Bronchial epithelial cell (primary cell): ENCODE data around the gene KRT35. TPM values are rescaled to one million over a fixed set of nuclear protein-coding genes. Genes with fewer than 3 reads are reported as not detected.

Experiments used
- DNase-seq: peaks from one replicate; pipeline ENCODE4 v3.0.0-alpha.2; 2010; ENCODE audit warnings: low read depth
- FAIRE-seq: peaks from 2 replicates; lab custom pipeline; 2011; peaks lifted over from hg19 to GRCh38; lab: Jason Lieb, UNC
- H3K27me3 ChIP-seq: 2 replicates; pipeline ENCODE4 v1.5.1; 2011; ENCODE audit warnings: low read length; ENCODE audit not compliant: control insufficient read depth, insufficient read depth
- H3K36me3 ChIP-seq: 2 replicates; pipeline ENCODE4 v1.5.1; 2011; ENCODE audit warnings: low read length; ENCODE audit not compliant: control insufficient read depth, insufficient read depth
- H3K4me3 ChIP-seq: 2 replicates; pipeline ENCODE4 v1.5.1; 2011; ENCODE audit warnings: mild to moderate bottlenecking, low read depth, low read length, control low read depth
- CTCF ChIP-seq: IDR thresholded peaks from 2 replicates; pipeline ENCODE4 v1.5.1; 2011; ENCODE audit warnings: mild to moderate bottlenecking, moderate library complexity, low read length, control low read depth, inconsistent platforms; ENCODE audit not compliant: insufficient read depth, severe bottlenecking
- total RNA-seq: library from RNA; depleted of rRNA; stranded (reverse); fragments of >200 nt; gene quantifications from 2 replicates; pipeline ENCODE4 v1.2.1, GENCODE V29; 2014

KRT35 gene
- not detected in 2 replicates for total RNA-seq

GRCh38 chr17:41481036-41481435 lies at the start of gene KRT35:
KRT35 (minus strand) TSS chr17:41481151; CDS start chr17:41481097, 54 bp downstream.
- Histone ChIP-seq H3K27me3 (no peaks in the 10 kb centered on the region), H3K36me3 (no peaks in the 10 kb centered on the region), H3K4me3 (no peak within 1 kb of the TSS)
- no peak for FAIRE-seq
- no peak for DNase-seq
- no peak for TF ChIP-seq CTCF

- TF ChIP-seq CTCF: no peak
- no peaks in the 10 kb centered on the region for H3K27me3 ChIP-seq
- FAIRE-seq (no peak), DNase-seq (peak; percentile 87)
- peaks cover 12% of the 10 kb centered on the region for H3K36me3 ChIP-seq
- no peak overlapping the region for H3K4me3 ChIP-seq
These were observed 49.4 kb upstream of the KRT35 start for GRCh38 chr17:41530062-41531048.

GRCh38 chr17:41529491-41529915 lies 48.6 kb upstream of the KRT35 start:
- no peak for TF ChIP-seq CTCF
- DNase-seq: peak; percentile 37
- FAIRE-seq: no peak
- H3K36me3 ChIP-seq: peaks cover 15% of the 10 kb centered on the region
- H3K27me3 ChIP-seq: no peaks in the 10 kb centered on the region
- H3K4me3 ChIP-seq: no peak overlapping the region

- H3K4me3 ChIP-seq: no peak overlapping the region
- TF ChIP-seq CTCF: no peak
- FAIRE-seq (no peak), DNase-seq (no peak)
- H3K36me3 ChIP-seq: peaks cover 17% of the 10 kb centered on the region
- no peaks in the 10 kb centered on the region for H3K27me3 ChIP-seq
These were observed 48.0 kb upstream of the KRT35 start for GRCh38 chr17:41528959-41529353.

- Histone ChIP-seq H3K4me3 (peak overlapping the region; percentile 87), H3K27me3 (no peaks in the 10 kb centered on the region), H3K36me3 (peaks cover 17% of the 10 kb centered on the region)
- no peak for DNase-seq
- no peak for FAIRE-seq
- TF ChIP-seq CTCF: no peak
These were observed 46.4 kb upstream of the KRT35 start for GRCh38 chr17:41527063-41528023.
